ENCODE data around the gene MICALL2.

Gene MICALL2

GRCh38 chr7:1431634-1432380, 27.5 kb downstream of the MICALL2 start:
- no peak for DNase-seq

GRCh38 chr7:1431226-1431625, 28.0 kb downstream of the MICALL2 start:
- no peak for DNase-seq

- DNase-seq, result no peak
These were observed 29.0 kb downstream of the MICALL2 start for GRCh38 chr7:1430056-1430845.

- no peak for DNase-seq
These were observed 30.2 kb downstream of the MICALL2 start for GRCh38 chr7:1428941-1429501.

GRCh38 chr7:1427064-1427657, 32.1 kb downstream of the MICALL2 start:
- no peak for DNase-seq

- no peak for DNase-seq
These were observed 32.8 kb downstream of the MICALL2 start for GRCh38 chr7:1426474-1426873.

- DNase-seq, result no peak
These were observed 33.8 kb downstream of the MICALL2 start for GRCh38 chr7:1425292-1426136.

- DNase-seq, result no peak
These were observed 35.2 kb downstream of the MICALL2 start for GRCh38 chr7:1424041-1424440.

GRCh38 chr7:1423264-1423811, 35.9 kb downstream of the MICALL2 start:
- no peak for DNase-seq

- no peak for DNase-seq
These were observed 36.6 kb downstream of the MICALL2 start for GRCh38 chr7:1422512-1423263.

GRCh38 chr7:1421946-1422345, 37.3 kb downstream of the MICALL2 start:
- no peak for DNase-seq

- DNase-seq, result no peak
These were observed 38.1 kb downstream of the MICALL2 start for GRCh38 chr7:1421020-1421790.

- no peak for DNase-seq
These were observed 39.6 kb downstream of the MICALL2 start for GRCh38 chr7:1419688-1420087.

GRCh38 chr7:1419310-1419634, 40.0 kb downstream of the MICALL2 start:
- no peak for DNase-seq

- no peak for DNase-seq
These were observed 40.6 kb downstream of the MICALL2 start for GRCh38 chr7:1418505-1419309.

- no peak for DNase-seq
These were observed 43.8 kb downstream of the MICALL2 start for GRCh38 chr7:1415389-1415990.

GRCh38 chr7:1413936-1414639, 45.2 kb downstream of the MICALL2 start:
- DNase-seq, result no peak

- DNase-seq, result peak; percentile 82
These were observed 46.7 kb downstream of the MICALL2 start for GRCh38 chr7:1412322-1413261.
